ENCODE results near the gene UBASH3A.

UBASH3A gene

DNA sequence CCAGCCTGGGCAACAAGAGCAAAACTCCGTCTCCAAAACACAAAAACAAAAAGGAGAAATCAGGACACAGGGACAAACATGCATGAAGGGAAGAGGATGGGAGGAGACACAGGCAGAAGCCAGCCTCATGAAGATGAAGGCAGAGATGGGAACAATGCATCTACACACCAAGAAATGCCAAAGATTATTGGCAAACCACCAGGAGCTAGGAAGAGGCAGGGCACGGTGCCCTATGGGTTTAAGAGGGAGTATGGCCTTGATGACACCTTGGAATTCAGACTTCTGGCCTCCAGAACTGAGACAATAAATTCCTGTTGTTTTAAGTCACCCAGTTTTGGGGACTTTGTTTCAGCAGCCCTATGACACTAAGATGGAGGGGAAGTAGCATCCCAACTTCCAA, 13.0 kb upstream of the UBASH3A start:
- Histone ChIP-seq H3K18ac (ENCODE audit: low read length) (no peak overlapping the region), H4K12ac (ENCODE audit: low read depth, low read length) (no peak overlapping the region), H3K14ac (ENCODE audit: low read length) (no peak overlapping the region), H3K9me3 (ENCODE audit: insufficient read depth, low read depth, low read length) (peaks cover 2% of the 10 kb centered on the region), H4K91ac (ENCODE audit: low read depth, low read length) (no peak overlapping the region), H4K8ac (ENCODE audit: low read depth, low read length) (no peak overlapping the region), H3K4me3 (ENCODE audit: low read depth, low read length) (no peak overlapping the region), H3K4ac (ENCODE audit: low read depth, low read length) (no peak overlapping the region), H3K36me3 (ENCODE audit: control insufficient read depth in 1 of 2, insufficient read depth in 2 of 2, low read length in 2 of 2) (no peaks in the 10 kb centered on the region), H2BK12ac (ENCODE audit: low read length) (no peak overlapping the region), H3K23ac (ENCODE audit: low read length) (no peak overlapping the region), H3K79me1 (ENCODE audit: low read length) (no peaks in the 10 kb centered on the region), H3K4me1 (ENCODE audit: control insufficient read depth in 1 of 2, insufficient read depth in 2 of 2, low read length in 2 of 2) (peaks cover 0 to 1% of the 10 kb centered on the region in 2 experiments), H2BK120ac (ENCODE audit: insufficient read depth, low read length, poor library complexity) (no peak overlapping the region), H3K9ac (ENCODE audit: low read length) (no peak overlapping the region), H2AFZ (ENCODE audit: insufficient read depth, low read length, poor library complexity) (no peak overlapping the region), H3K27me3 (ENCODE audit: insufficient read depth, low read length) (no peaks in the 10 kb centered on the region), H3K4me2 (ENCODE audit: low read length) (no peak overlapping the region), H2AK5ac (ENCODE audit: low read length) (no peak overlapping the region), H3K79me2 (ENCODE audit: control insufficient read depth, insufficient read depth, low read length, poor library complexity) (no peaks in the 10 kb centered on the region), H3K27ac (ENCODE audit: low read depth, low read length) (no peak overlapping the region), H2BK5ac (ENCODE audit: low read depth, low read length, poor library complexity) (no peak overlapping the region)
- WGBS (ENCODE audit: extremely low coverage, insufficient coverage, insufficient read length), result no CpG with 5 or more reads among the region's 2 CpGs
- DNase-seq, result no peak

- Histone ChIP-seq H3K4me1 (ENCODE audit: control insufficient read depth in 1 of 2, insufficient read depth in 2 of 2, low read length in 2 of 2) (no peaks in the 10 kb centered on the region), H3K36me3 (ENCODE audit: control insufficient read depth in 1 of 2, insufficient read depth in 2 of 2, low read length in 2 of 2) (no peaks in the 10 kb centered on the region), H3K9ac (ENCODE audit: low read length) (no peak overlapping the region), H4K8ac (ENCODE audit: low read depth, low read length) (no peak overlapping the region), H3K23ac (ENCODE audit: low read length) (no peak overlapping the region), H3K27me3 (ENCODE audit: insufficient read depth, low read length) (no peaks in the 10 kb centered on the region), H2AK5ac (ENCODE audit: low read length) (no peak overlapping the region), H3K4ac (ENCODE audit: low read depth, low read length) (no peak overlapping the region), H2BK5ac (ENCODE audit: low read depth, low read length, poor library complexity) (no peak overlapping the region), H4K91ac (ENCODE audit: low read depth, low read length) (no peak overlapping the region), H3K79me2 (ENCODE audit: control insufficient read depth, insufficient read depth, low read length, poor library complexity) (no peaks in the 10 kb centered on the region), H3K27ac (ENCODE audit: low read depth, low read length) (no peak overlapping the region), H3K79me1 (ENCODE audit: low read length) (no peaks in the 10 kb centered on the region), H4K12ac (ENCODE audit: low read depth, low read length) (no peak overlapping the region), H2BK12ac (ENCODE audit: low read length) (no peak overlapping the region), H2AFZ (ENCODE audit: insufficient read depth, low read length, poor library complexity) (no peak overlapping the region), H3K14ac (ENCODE audit: low read length) (no peak overlapping the region), H3K4me3 (ENCODE audit: low read depth, low read length) (no peak overlapping the region), H3K4me2 (ENCODE audit: low read length) (no peak overlapping the region), H3K9me3 (ENCODE audit: insufficient read depth, low read depth, low read length) (peaks cover 1% of the 10 kb centered on the region), H2BK120ac (ENCODE audit: insufficient read depth, low read length, poor library complexity) (no peak overlapping the region), H3K18ac (ENCODE audit: low read length) (no peak overlapping the region)
- DNase-seq, result peak in 1 of 2 donors; percentile 6
- WGBS (ENCODE audit: extremely low coverage, insufficient coverage, insufficient read length), result no CpG with 5 or more reads among the region's 5 CpGs
Measured at GRCh38 chr21:42391297-42391696, 12.4 kb upstream of the UBASH3A start.

GRCh38 chr21:42392731-42393442, 10.8 kb upstream of the UBASH3A start:
- no peak overlapping the region for H3K27ac ChIP-seq (ENCODE audit: low read depth, low read length)
- H2BK120ac ChIP-seq (ENCODE audit: insufficient read depth, low read length, poor library complexity), result no peak overlapping the region
- no peaks in the 10 kb centered on the region for H3K79me2 ChIP-seq (ENCODE audit: control insufficient read depth, insufficient read depth, low read length, poor library complexity)
- H4K12ac ChIP-seq (ENCODE audit: low read depth, low read length), result no peak overlapping the region
- no peak overlapping the region for H4K8ac ChIP-seq (ENCODE audit: low read depth, low read length)
- H2BK12ac ChIP-seq (ENCODE audit: low read length), result no peak overlapping the region
- H3K79me1 ChIP-seq (ENCODE audit: low read length), result no peaks in the 10 kb centered on the region
- H3K14ac ChIP-seq (ENCODE audit: low read length), result no peak overlapping the region
- H3K18ac ChIP-seq (ENCODE audit: low read length), result no peak overlapping the region
- no peak overlapping the region for H2BK5ac ChIP-seq (ENCODE audit: low read depth, low read length, poor library complexity)
- H3K23ac ChIP-seq (ENCODE audit: low read length), result no peak overlapping the region
- no peaks in the 10 kb centered on the region for H3K9me3 ChIP-seq (ENCODE audit: insufficient read depth, low read depth, low read length)
- H3K9ac ChIP-seq (ENCODE audit: low read length), result no peak overlapping the region
- H2AFZ ChIP-seq (ENCODE audit: insufficient read depth, low read length, poor library complexity), result no peak overlapping the region
- no CpG with 5 or more reads among the region's 17 CpGs for WGBS (ENCODE audit: extremely low coverage, insufficient coverage, insufficient read length)
- no peaks in the 10 kb centered on the region for H3K4me1 ChIP-seq (ENCODE audit: control insufficient read depth in 1 of 2, insufficient read depth in 2 of 2, low read length in 2 of 2)
- no peak overlapping the region for H4K91ac ChIP-seq (ENCODE audit: low read depth, low read length)
- H3K27me3 ChIP-seq (ENCODE audit: insufficient read depth, low read length), result no peaks in the 10 kb centered on the region
- no peaks in the 10 kb centered on the region for H3K36me3 ChIP-seq (ENCODE audit: control insufficient read depth in 1 of 2, insufficient read depth in 2 of 2, low read length in 2 of 2)
- no peak overlapping the region for H3K4ac ChIP-seq (ENCODE audit: low read depth, low read length)
- no peak overlapping the region for H2AK5ac ChIP-seq (ENCODE audit: low read length)
- DNase-seq, result peak; percentile 51 to 79
- no peak overlapping the region for H3K4me2 ChIP-seq (ENCODE audit: low read length)
- no peak overlapping the region for H3K4me3 ChIP-seq (ENCODE audit: low read depth, low read length)

DNA sequence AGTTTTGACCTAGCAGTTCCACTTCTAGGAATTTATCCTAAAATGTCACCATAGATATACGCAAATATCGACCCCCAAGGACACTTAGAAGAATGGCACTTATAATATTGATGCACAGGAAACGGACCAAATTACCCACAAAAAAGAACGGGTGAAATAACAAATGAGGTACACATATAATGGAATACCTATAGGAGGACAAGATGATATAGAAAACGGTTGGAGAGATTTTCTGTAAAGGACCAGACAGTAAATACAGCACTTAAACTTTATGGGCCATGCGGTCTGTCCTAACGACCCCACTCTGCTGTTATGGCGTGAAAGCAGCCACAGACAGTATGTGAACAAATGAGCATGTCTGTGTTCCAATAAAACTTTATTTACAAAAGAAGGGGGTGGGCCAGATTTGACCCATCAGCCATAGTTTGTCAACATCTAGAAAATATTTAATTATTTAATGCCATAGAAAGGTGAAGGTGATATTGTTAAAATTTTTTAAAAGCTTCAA, 10.2 kb upstream of the UBASH3A start:
- Histone ChIP-seq H2AK5ac (ENCODE audit: low read length) (no peak overlapping the region), H2BK12ac (ENCODE audit: low read length) (no peak overlapping the region), H4K91ac (ENCODE audit: low read depth, low read length) (no peak overlapping the region), H3K4me1 (ENCODE audit: control insufficient read depth in 1 of 2, insufficient read depth in 2 of 2, low read length in 2 of 2) (no peaks in the 10 kb centered on the region), H2BK120ac (ENCODE audit: insufficient read depth, low read length, poor library complexity) (no peak overlapping the region), H3K9me3 (ENCODE audit: insufficient read depth, low read depth, low read length) (no peaks in the 10 kb centered on the region), H3K4ac (ENCODE audit: low read depth, low read length) (no peak overlapping the region), H2AFZ (ENCODE audit: insufficient read depth, low read length, poor library complexity) (no peak overlapping the region), H3K27me3 (ENCODE audit: insufficient read depth, low read length) (no peaks in the 10 kb centered on the region), H3K9ac (ENCODE audit: low read length) (no peak overlapping the region), H3K23ac (ENCODE audit: low read length) (no peak overlapping the region), H3K36me3 (ENCODE audit: control insufficient read depth in 1 of 2, insufficient read depth in 2 of 2, low read length in 2 of 2) (no peaks in the 10 kb centered on the region), H3K18ac (ENCODE audit: low read length) (no peak overlapping the region), H3K79me2 (ENCODE audit: control insufficient read depth, insufficient read depth, low read length, poor library complexity) (no peaks in the 10 kb centered on the region), H3K79me1 (ENCODE audit: low read length) (no peaks in the 10 kb centered on the region), H3K14ac (ENCODE audit: low read length) (no peak overlapping the region), H3K27ac (ENCODE audit: low read depth, low read length) (no peak overlapping the region), H3K4me2 (ENCODE audit: low read length) (no peak overlapping the region), H2BK5ac (ENCODE audit: low read depth, low read length, poor library complexity) (no peak overlapping the region), H4K12ac (ENCODE audit: low read depth, low read length) (no peak overlapping the region), H3K4me3 (ENCODE audit: low read depth, low read length) (no peak overlapping the region), H4K8ac (ENCODE audit: low read depth, low read length) (no peak overlapping the region)
- WGBS (ENCODE audit: extremely low coverage, insufficient coverage, insufficient read length), result no CpG with 5 or more reads among the region's 8 CpGs
- DNase-seq, result no peak
